GM19240 (cell line): ENCODE measurements around the gene WDR43.

Source experiments
- DNase-seq: peaks from one replicate; pipeline ENCODE4 v3.0.0; 2011; ENCODE audit warnings: low spot score; ENCODE audit not compliant: insufficient read length

WDR43 gene

GRCh38 chr2:28894470-28895188 lies at the start of gene WDR43:
WDR43 (plus strand) TSS chr2:28894667; CDS start chr2:28894699, 32 bp downstream.
- DNase-seq = peak; percentile 88

GRCh38 chr2:28855193-28855592 lies 39.3 kb upstream of the WDR43 start:
- no peak for DNase-seq

- DNase-seq = no peak
Observed at GRCh38 chr2:28855977-28856376, 38.5 kb upstream of the WDR43 start.

- no peak for DNase-seq
Observed at GRCh38 chr2:28868611-28869010, 25.9 kb upstream of the WDR43 start.

GRCh38 chr2:28869494-28870145 lies 24.8 kb upstream of the WDR43 start:
- DNase-seq = peak; percentile 2

GRCh38 chr2:28870146-28870891 lies 24.1 kb upstream of the WDR43 start, which contains the start of gene TRMT61B:
TRMT61B (minus strand) TSS chr2:28870309; CDS start chr2:28870277, 32 bp downstream.
- peak; percentile 90 for DNase-seq

- no peak for DNase-seq
Observed at GRCh38 chr2:28871620-28872019, 22.8 kb upstream of the WDR43 start.

GRCh38 chr2:28880193-28880592 lies 14.3 kb upstream of the WDR43 start:
- DNase-seq = no peak

- DNase-seq = no peak
Observed at GRCh38 chr2:28893488-28893887, 979 bp upstream of the WDR43 start.

GRCh38 chr2:28895189-28895893 lies 874 bp downstream of the WDR43 start:
- no peak for DNase-seq

- DNase-seq = no peak
Observed at GRCh38 chr2:28896906-28897305, 2.4 kb downstream of the WDR43 start.

- DNase-seq = no peak
Observed at GRCh38 chr2:28898048-28898447, 3.6 kb downstream of the WDR43 start.

- no peak for DNase-seq
Observed at GRCh38 chr2:28901202-28901601, 6.7 kb downstream of the WDR43 start.

GRCh38 chr2:28901841-28902240 lies 7.4 kb downstream of the WDR43 start:
- DNase-seq = no peak

GRCh38 chr2:28902584-28902983 lies 8.1 kb downstream of the WDR43 start:
- DNase-seq = no peak

- DNase-seq = no peak
Observed at GRCh38 chr2:28904295-28904694, 9.8 kb downstream of the WDR43 start.

GRCh38 chr2:28904802-28905457 lies 10.5 kb downstream of the WDR43 start:
- DNase-seq = no peak

- DNase-seq = no peak
Observed at GRCh38 chr2:28905533-28905932, 11.1 kb downstream of the WDR43 start.

- DNase-seq = no peak
Observed at GRCh38 chr2:28906376-28906775, 11.9 kb downstream of the WDR43 start.

GRCh38 chr2:28906821-28907220 lies 12.4 kb downstream of the WDR43 start:
- no peak for DNase-seq

- DNase-seq = no peak
Observed at GRCh38 chr2:28908172-28908571, 13.7 kb downstream of the WDR43 start.
